PFSK-1 (cell line): ENCODE results near the gene CAB39L.

Experiments
- FOXP2 ChIP-seq: optimal IDR thresholded peaks from 2 replicates; pipeline ENCODE3; 2011; ENCODE audit warnings: borderline replicate concordance, control low read depth, inconsistent platforms; ENCODE audit not compliant: insufficient read depth; ENCODE audit errors: extremely low read length, extremely low read depth
- POLR2AphosphoS5 ChIP-seq: IDR thresholded peaks from 2 replicates; pipeline ENCODE4 v1.6.1; 2012; ENCODE audit warnings: low read depth, mild to moderate bottlenecking, control low read depth, low read length, moderate library complexity
- SIN3A ChIP-seq: IDR thresholded peaks from 2 replicates; pipeline ENCODE4 v1.6.1; 2012; ENCODE audit warnings: mild to moderate bottlenecking, low read length, moderate library complexity, borderline replicate concordance; ENCODE audit not compliant: insufficient read depth
- TAF1 ChIP-seq: IDR thresholded peaks from 2 replicates; pipeline ENCODE4 v1.6.1; 2012; ENCODE audit warnings: low read length, control low read depth, borderline replicate concordance; ENCODE audit not compliant: insufficient read depth
- TF ChIP-seq, protein P1 (sequence below), 2 experiments: IDR thresholded peaks; 2 replicates each; pipeline versions ENCODE4 v1.6.1 to v1.8.0; 2011 to 2012; ENCODE audit warnings: low read depth in 2 of 2, low read length in 2 of 2, control low read depth in 1 of 2, inconsistent platforms in 1 of 2, mild to moderate bottlenecking in 1 of 2, moderate library complexity in 1 of 2; ENCODE audit not compliant: insufficient read depth in 1 of 2

Gene CAB39L

DNA sequence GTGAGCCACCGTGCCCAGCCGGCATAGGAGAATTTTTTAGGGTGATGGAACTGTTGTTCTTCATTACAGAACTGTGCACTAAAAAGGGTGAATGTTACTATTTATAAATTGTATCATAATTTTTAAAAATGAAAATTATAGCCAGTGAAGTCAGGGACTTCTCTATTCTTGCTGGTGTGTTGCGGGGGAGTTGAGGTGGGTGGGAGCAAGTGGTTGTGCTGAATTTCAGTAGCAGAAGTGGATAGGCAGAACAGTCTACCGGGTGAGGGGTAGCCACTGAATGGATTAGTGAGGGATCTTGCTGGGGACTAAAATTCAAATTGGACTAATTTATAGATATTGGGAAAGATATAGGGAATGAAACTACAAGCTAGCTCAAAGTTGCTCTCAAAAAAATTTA is 74.0 kb downstream of the CAB39L start:
- TF ChIP-seq TAF1 (no peak), SIN3A (no peak), FOXP2 (no peak), POLR2AphosphoS5 (no peak)
- TF ChIP-seq, protein P1, sequence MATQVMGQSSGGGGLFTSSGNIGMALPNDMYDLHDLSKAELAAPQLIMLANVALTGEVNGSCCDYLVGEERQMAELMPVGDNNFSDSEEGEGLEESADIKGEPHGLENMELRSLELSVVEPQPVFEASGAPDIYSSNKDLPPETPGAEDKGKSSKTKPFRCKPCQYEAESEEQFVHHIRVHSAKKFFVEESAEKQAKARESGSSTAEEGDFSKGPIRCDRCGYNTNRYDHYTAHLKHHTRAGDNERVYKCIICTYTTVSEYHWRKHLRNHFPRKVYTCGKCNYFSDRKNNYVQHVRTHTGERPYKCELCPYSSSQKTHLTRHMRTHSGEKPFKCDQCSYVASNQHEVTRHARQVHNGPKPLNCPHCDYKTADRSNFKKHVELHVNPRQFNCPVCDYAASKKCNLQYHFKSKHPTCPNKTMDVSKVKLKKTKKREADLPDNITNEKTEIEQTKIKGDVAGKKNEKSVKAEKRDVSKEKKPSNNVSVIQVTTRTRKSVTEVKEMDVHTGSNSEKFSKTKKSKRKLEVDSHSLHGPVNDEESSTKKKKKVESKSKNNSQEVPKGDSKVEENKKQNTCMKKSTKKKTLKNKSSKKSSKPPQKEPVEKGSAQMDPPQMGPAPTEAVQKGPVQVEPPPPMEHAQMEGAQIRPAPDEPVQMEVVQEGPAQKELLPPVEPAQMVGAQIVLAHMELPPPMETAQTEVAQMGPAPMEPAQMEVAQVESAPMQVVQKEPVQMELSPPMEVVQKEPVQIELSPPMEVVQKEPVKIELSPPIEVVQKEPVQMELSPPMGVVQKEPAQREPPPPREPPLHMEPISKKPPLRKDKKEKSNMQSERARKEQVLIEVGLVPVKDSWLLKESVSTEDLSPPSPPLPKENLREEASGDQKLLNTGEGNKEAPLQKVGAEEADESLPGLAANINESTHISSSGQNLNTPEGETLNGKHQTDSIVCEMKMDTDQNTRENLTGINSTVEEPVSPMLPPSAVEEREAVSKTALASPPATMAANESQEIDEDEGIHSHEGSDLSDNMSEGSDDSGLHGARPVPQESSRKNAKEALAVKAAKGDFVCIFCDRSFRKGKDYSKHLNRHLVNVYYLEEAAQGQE (IDR thresholded peaks at IDR 0.05; ENCODE audit: insufficient read depth in 1 of 2, low read depth in 2 of 2, low read length in 2 of 2), result no peak

DNA sequence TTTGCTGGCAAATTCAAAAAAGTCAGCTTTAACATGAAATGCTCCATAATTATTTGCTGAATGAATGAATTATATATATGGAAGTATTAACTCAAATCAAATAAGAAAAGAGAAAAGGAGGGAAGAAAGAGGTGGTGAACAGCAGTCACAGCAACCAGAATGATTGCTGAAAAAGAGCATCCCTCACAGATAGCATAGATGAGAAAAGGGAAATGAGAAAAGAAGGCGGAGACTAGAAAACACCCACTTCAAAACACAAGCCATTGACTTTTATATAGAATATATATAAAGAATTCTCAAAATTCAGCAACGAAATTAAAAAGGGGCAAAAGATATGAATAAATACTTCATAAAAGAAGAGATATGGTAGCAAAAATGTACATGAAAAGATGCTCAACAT is 75.2 kb downstream of the CAB39L start:
- TF ChIP-seq SIN3A, result no peak
- TF ChIP-seq, protein P1 (IDR thresholded peaks at IDR 0.05; ENCODE audit: insufficient read depth in 1 of 2, low read depth in 2 of 2, low read length in 2 of 2), result no peak
- no peak for TF ChIP-seq POLR2AphosphoS5
- no peak for TF ChIP-seq TAF1
- TF ChIP-seq FOXP2, result no peak

DNA sequence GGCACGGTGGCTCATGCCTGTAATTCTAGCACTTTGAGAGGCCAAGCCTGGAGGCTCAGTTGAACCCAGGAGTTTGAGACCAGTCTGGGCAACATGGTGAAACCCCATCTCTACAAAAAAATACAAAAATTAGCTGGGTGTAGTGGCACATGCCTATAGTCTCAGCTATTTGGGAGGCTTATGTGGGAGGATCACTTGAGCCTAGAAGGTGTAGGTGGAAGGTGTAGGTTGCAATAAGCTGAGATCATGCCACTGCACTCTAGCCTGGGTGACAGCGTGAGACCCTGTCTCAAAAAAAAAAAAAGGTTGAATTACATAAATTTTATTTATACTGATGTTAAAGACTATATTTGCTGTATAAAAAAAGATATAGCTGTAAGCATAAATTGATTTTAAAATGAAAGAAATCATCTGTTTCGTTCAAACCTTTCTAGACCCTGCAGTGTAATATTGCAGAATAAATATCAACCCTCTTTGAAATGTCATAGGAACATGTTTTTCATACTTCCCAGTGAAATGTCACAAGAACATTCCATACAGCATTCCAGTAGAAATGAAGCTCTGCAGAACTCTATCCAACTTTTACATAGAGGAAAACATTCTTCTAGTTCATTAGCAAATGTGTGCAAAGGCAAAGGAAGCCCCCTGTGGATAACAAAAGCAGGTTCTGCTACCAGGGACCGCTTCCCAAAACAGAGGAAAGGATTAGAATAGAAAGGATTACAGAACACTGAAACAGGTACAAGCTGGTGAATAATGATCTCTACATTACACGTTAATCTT is 76.0 kb downstream of the CAB39L start:
- TF ChIP-seq FOXP2 (no peak), TAF1 (no peak), SIN3A (no peak), POLR2AphosphoS5 (no peak)
- TF ChIP-seq, protein P1 (IDR thresholded peaks at IDR 0.05; ENCODE audit: insufficient read depth in 1 of 2, low read depth in 2 of 2, low read length in 2 of 2), result no peak

DNA sequence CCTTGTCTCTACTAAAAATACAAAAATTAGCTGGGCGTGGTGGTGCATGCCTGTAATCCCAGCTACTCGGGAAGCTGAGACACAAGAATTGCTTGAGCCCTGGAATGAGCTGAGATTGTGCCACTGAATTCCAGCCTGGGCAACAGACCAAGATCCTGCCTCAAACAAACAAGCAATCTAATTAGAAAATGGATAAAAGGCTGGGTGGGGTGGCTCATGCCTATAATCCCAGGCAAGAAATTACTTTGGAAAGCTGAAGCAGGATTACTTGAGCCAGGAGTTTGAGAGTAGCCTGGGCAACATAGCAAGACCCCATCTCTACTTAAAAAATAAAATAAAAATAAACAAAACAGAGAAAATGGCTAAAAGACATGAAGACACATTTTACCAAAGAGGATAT is 77.0 kb downstream of the CAB39L start:
- TF ChIP-seq POLR2AphosphoS5 (no peak), SIN3A (no peak), TAF1 (no peak), FOXP2 (no peak)
- TF ChIP-seq, protein P1 (IDR thresholded peaks at IDR 0.05; ENCODE audit: insufficient read depth in 1 of 2, low read depth in 2 of 2, low read length in 2 of 2), result no peak

DNA sequence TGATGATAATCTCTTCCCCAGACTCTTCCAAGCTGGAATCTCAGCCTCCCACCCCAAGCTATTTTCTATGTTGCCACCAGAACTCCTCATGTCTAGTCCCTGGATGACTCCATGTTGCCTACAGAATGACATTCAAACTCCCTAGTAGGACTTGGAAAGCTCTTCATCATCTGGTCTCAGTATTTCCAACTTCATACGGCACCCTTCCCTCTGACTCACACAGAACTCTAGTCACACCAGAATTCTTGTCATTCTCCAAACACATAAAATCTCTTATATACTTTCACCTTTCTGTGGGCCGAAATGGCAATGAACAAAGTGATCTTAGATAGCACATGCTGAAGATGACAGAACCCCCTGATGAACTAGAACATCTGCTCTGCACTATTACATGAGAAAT is 86.2 kb downstream of the CAB39L start:
- TF ChIP-seq, protein P1 (IDR thresholded peaks at IDR 0.05; ENCODE audit: insufficient read depth in 1 of 2, low read depth in 2 of 2, low read length in 2 of 2), result no peak
- TF ChIP-seq FOXP2, result no peak
- TF ChIP-seq POLR2AphosphoS5, result no peak
- no peak for TF ChIP-seq TAF1
- no peak for TF ChIP-seq SIN3A
